ENCODE data around the gene SAT2. TPM values are rescaled to one million over a fixed set of nuclear protein-coding genes. Genes with fewer than 3 reads are reported as not detected.
A peak's percentile ranks its signal among the peaks of the same experiment; 100 is the strongest.

Gene SAT2
- total RNA-seq, 1 experiment from 2014 or later: 54.9 TPM

DNA sequence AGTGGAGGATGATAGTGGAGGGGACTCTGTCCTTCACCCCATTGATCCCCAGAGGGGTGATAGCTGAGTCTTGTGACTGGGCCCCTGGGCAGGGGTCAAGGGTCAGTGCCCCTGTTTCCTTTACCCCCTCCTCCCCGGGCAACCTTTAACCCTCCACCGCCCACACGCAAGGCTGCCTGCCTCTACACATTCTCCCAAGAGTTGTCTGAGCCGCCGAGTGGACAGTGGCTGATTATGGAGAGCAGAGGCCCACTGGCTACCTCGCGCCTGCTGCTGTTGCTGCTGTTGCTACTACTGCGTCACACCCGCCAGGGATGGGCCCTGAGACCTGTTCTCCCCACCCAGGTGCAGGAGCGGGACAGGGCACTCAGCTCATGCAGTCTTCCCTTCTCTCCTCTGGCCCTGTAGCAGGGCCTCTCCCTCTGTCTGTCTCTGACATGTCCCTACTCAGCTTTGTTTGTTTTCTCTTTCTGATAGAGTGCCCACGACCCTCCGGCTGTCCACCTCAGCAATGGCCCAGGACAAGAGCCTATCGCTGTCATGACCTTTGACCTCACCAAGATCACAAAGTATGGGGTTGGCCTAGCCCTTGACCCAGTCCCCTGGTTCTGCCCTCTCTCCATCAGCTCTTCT, 2.4 kb upstream of the SAT2 start, which contains the start of gene SHBG:
SHBG (plus strand) TSS at position 197 of the 633 bp plus-strand sequence; CDS start at position 235, 38 bp downstream.
- BruUV-seq (replicated peaks): no TSS peak
- ChIA-PET RAD21 (ENCODE audit: low non-redundant PET in 1 of 2, low total read pairs in 2 of 2, uncharacterized antibody in 2 of 2, unreplicated experiment in 2 of 2) (no interaction called here), CTCF (interaction anchor here (0.7 to 5.4 kb wide), 2 partner anchors 43 to 57 kb away, joined by 3 to 54 read pairs; partner anchors contain the start of genes TP53 and WRAP53), POLR2A (interaction anchor here (1.6 to 3.7 kb wide), 2 partner anchors 15 to 57 kb away, joined by 4 to 31 read pairs; partner anchors contain the start of genes FXR2, TP53 and WRAP53)
- Histone ChIP-seq H4K20me1 (ENCODE audit: insufficient read depth) (no peaks in the 10 kb centered on the region), H3K27me3 (ENCODE audit: insufficient read depth, low read length) (no peaks in the 10 kb centered on the region), H3K27ac (ENCODE audit: low read depth, low read length) (no peak within 1 kb of the TSS), H3K9me3 (ENCODE audit: control insufficient read depth in 1 of 2, insufficient read depth in 1 of 2, low read depth in 1 of 2, low read length in 2 of 2) (no peaks in the 10 kb centered on the region), H3K4me2 (ENCODE audit: low read length) (no peak within 1 kb of the TSS), H3K9ac (ENCODE audit: low read length) (no peak within 1 kb of the TSS), H3K4me1 (ENCODE audit: control insufficient read depth in 1 of 2, insufficient read depth in 2 of 2, low read length in 2 of 2) (peaks cover 4 to 20% of the 10 kb centered on the region in 2 experiments), H3K79me2 (ENCODE audit: insufficient read depth, low read length) (peaks cover 5% of the 10 kb centered on the region; the same call in 1 of the 2 replicates), H3K9me2 (ENCODE audit: insufficient read depth) (no peaks in the 10 kb centered on the region), H3K4me3 (replicated peaks in 1 of 2; ENCODE audit: low read depth in 1 of 2, low read length in 2 of 2) (no peak within 1 kb of the TSS), H3K36me3 (ENCODE audit: control insufficient read depth in 1 of 2, insufficient read depth in 2 of 2, low read length in 2 of 2) (no peaks in the 10 kb centered on the region), H2AFZ (ENCODE audit: low read depth, low read length, poor library complexity, severe bottlenecking) (no peak within 1 kb of the TSS)
- TF ChIP-seq EZH2 (IDR thresholded peaks at IDR 0.05): no peak
- TF ChIP-seq ELF1 (IDR thresholded peaks at IDR 0.05; ENCODE audit: borderline replicate concordance, low read depth): no peak
- TF ChIP-seq RAD21 (IDR thresholded peaks at IDR 0.05; ENCODE audit: low read depth): no peak
- no peak for TF ChIP-seq FOSL1 (IDR thresholded peaks at IDR 0.05; ENCODE audit: low read depth)
- no peak for TF ChIP-seq SP1 (IDR thresholded peaks at IDR 0.05; ENCODE audit: low read depth)
- TF ChIP-seq POLR2AphosphoS5 (IDR thresholded peaks at IDR 0.05; ENCODE audit: low read depth, low read length): no peak
- no peak for TF ChIP-seq SIN3A (IDR thresholded peaks at IDR 0.05; ENCODE audit: low read depth)
- intact Hi-C loops (cut with micrococcal nuclease): loop anchor here (5.0 kb wide), 1 partner anchor 427 kb away; no protein-coding TSS in a partner anchor
- ATAC-seq (no peak), DNase-seq (ENCODE audit: low read depth, low spot score) (no peak)

DNA sequence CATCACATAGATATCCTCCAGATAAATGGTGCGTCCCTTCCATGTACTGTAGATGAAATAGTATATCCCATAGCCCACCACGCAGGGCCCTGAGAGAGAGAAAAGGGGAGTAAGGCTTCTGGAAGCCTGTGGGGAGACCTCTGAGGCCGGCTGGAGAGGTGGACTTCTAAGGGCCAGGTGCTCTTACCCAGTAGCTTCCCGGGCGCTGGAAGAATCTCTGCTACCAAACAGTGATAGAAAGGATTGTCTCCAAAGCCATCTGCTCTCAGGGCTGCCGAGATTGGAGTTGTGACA, 718 bp downstream of the SAT2 start:
- intact Hi-C loops (cut with micrococcal nuclease): no loop called here
- H3K4me2 ChIP-seq (ENCODE audit: low read length): peak overlapping the region; percentile 80
- ChIA-PET POLR2A (interaction anchor here (0.5 to 2.2 kb wide), 7 partner anchors 9 to 361 kb away, joined by 3 to 24 read pairs (median 5); partner anchors contain the start of genes FXR2, TP53 and WRAP53), CTCF (interaction anchor here (2.0 to 2.5 kb wide), 2 partner anchors 12 to 61 kb away, joined by 8 to 15 read pairs; partner anchors contain the start of genes FXR2, TP53 and WRAP53), RAD21 (ENCODE audit: low non-redundant PET in 1 of 2, low total read pairs in 2 of 2, uncharacterized antibody in 2 of 2, unreplicated experiment in 2 of 2) (no interaction called here)
- no peaks in the 10 kb centered on the region for H4K20me1 ChIP-seq (ENCODE audit: insufficient read depth)
- TF ChIP-seq SRF (IDR thresholded peaks at IDR 0.05; ENCODE audit: low read depth): no peak
- no peak for TF ChIP-seq EGR1 (IDR thresholded peaks at IDR 0.05; ENCODE audit: low read depth)
- TF ChIP-seq SP1 (IDR thresholded peaks at IDR 0.05; ENCODE audit: low read depth): no peak
- no peak for TF ChIP-seq YY1 (IDR thresholded peaks at IDR 0.05; ENCODE audit: extremely low read depth, insufficient replicate concordance, low read depth, low read length)
- TF ChIP-seq, protein P1, sequence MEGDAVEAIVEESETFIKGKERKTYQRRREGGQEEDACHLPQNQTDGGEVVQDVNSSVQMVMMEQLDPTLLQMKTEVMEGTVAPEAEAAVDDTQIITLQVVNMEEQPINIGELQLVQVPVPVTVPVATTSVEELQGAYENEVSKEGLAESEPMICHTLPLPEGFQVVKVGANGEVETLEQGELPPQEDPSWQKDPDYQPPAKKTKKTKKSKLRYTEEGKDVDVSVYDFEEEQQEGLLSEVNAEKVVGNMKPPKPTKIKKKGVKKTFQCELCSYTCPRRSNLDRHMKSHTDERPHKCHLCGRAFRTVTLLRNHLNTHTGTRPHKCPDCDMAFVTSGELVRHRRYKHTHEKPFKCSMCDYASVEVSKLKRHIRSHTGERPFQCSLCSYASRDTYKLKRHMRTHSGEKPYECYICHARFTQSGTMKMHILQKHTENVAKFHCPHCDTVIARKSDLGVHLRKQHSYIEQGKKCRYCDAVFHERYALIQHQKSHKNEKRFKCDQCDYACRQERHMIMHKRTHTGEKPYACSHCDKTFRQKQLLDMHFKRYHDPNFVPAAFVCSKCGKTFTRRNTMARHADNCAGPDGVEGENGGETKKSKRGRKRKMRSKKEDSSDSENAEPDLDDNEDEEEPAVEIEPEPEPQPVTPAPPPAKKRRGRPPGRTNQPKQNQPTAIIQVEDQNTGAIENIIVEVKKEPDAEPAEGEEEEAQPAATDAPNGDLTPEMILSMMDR (IDR thresholded peaks at IDR 0.05 in 2 of 3, conservative IDR thresholded peaks at IDR 0.05 in 1 of 3; ENCODE audit: borderline replicate concordance in 1 of 3, insufficient read depth in 1 of 3, low read depth in 2 of 3, low read length in 2 of 3): no peak
- peaks cover 5% of the 10 kb centered on the region; the same call in 1 of the 2 replicates for H3K79me2 ChIP-seq (ENCODE audit: insufficient read depth, low read length)
- H3K27ac ChIP-seq (ENCODE audit: low read depth, low read length): peak overlapping the region; percentile 66; the same call in 1 of the 2 replicates
- H3K36me3 ChIP-seq (ENCODE audit: control insufficient read depth in 1 of 2, insufficient read depth in 2 of 2, low read length in 2 of 2): no peaks in the 10 kb centered on the region
- H3K9me2 ChIP-seq (ENCODE audit: insufficient read depth): no peaks in the 10 kb centered on the region
- no peaks in the 10 kb centered on the region for H3K9me3 ChIP-seq (ENCODE audit: control insufficient read depth in 1 of 2, insufficient read depth in 1 of 2, low read depth in 1 of 2, low read length in 2 of 2)
- peak overlapping the region; percentile 85 for H3K4me3 ChIP-seq (replicated peaks in 1 of 2; ENCODE audit: low read depth in 1 of 2, low read length in 2 of 2)
- H2AFZ ChIP-seq (ENCODE audit: low read depth, low read length, poor library complexity, severe bottlenecking): no peak overlapping the region
- no peaks in the 10 kb centered on the region for H3K27me3 ChIP-seq (ENCODE audit: insufficient read depth, low read length)
- ATAC-seq (peak; percentile 2; the same call in 1 of the 2 replicates), DNase-seq (ENCODE audit: low read depth, low spot score) (no peak)
- BruUV-seq (replicated peaks): no TSS peak
- peaks cover 4 to 13% of the 10 kb centered on the region in 2 experiments; a peak in 3 of 4 replicates for H3K4me1 ChIP-seq (ENCODE audit: control insufficient read depth in 1 of 2, insufficient read depth in 2 of 2, low read length in 2 of 2)
- H3K9ac ChIP-seq (ENCODE audit: low read length): peak overlapping the region; percentile 93

All from HCT116 (cell line).